OCI-LY3 (cell line): ENCODE data around the gene PATJ.

Experiments used
- H2AFZ ChIP-seq: fragments of 200-600, 300-600 bp; shearing (Covaris generic); 2 replicates; pipeline ENCODE4 v1.6.0; 2014; ENCODE audit warnings: antibody characterized with exemption, low read depth, low read length
- H3K27ac ChIP-seq: fragments of 200-600, 300-600 bp; sonication (generic); 2 replicates; pipeline ENCODE4 v1.5.1; 2014; ENCODE audit warnings: mild to moderate bottlenecking, low read length, moderate library complexity, mixed read lengths
- H3K27me3 ChIP-seq: fragments of 200-600, 300-600 bp; sonication (generic); 2 replicates; pipeline ENCODE4 v1.6.1; 2014; ENCODE audit warnings: low read depth, low read length, mixed read lengths
- H3K36me3 ChIP-seq: fragments of 200-600, 300-600 bp; sonication (generic); replicated peaks from 2 replicates; pipeline ENCODE3; 2014; ENCODE audit warnings: low read depth, low read length, mixed read lengths
- H3K4me1 ChIP-seq: fragments of 300-600, 200-600 bp; sonication (generic); 2 replicates; pipeline ENCODE4 v1.6.1; 2014; ENCODE audit warnings: low read length, mixed read lengths
- H3K4me2 ChIP-seq: fragments of 200-600, 300-600 bp; sonication (generic); 2 replicates; pipeline ENCODE4 v1.6.1; 2014; ENCODE audit warnings: low read length, mixed read lengths
- H3K4me3 ChIP-seq: fragments of 300-600, 200-600 bp; sonication (generic); 2 replicates; pipeline ENCODE4 v1.5.1; 2014; ENCODE audit warnings: antibody characterized with exemption, mild to moderate bottlenecking, low read length, moderate library complexity
- H3K79me2 ChIP-seq: fragments of 300-600, 200-600 bp; shearing (Covaris generic); 2 replicates; pipeline ENCODE4 v1.6.1; 2014; ENCODE audit warnings: mild to moderate bottlenecking, low read length, mixed read lengths
- H3K9ac ChIP-seq: fragments of 300-600, 200-600 bp; shearing (Covaris generic); 2 replicates; pipeline ENCODE4 v1.6.0; 2014; ENCODE audit warnings: mild to moderate bottlenecking, low read length, moderate library complexity
- H3K9me3 ChIP-seq: fragments of 200-600, 300-600 bp; shearing (Covaris generic); 2 replicates; pipeline ENCODE4 v1.6.1; 2014; ENCODE audit warnings: low read length, mixed read lengths; ENCODE audit not compliant: insufficient read depth
- H4K20me1 ChIP-seq: fragments of 200-600, 300-600 bp; sonication (generic); 2 replicates; pipeline ENCODE4 v1.6.1; 2016; ENCODE audit warnings: low read length, mixed read lengths; ENCODE audit not compliant: insufficient read depth
- CTCF ChIP-seq: fragments of 200-600, 300-600 bp; sonication (generic); IDR thresholded peaks from 2 replicates; pipeline ENCODE4 v1.5.1; 2014; ENCODE audit warnings: antibody characterized with exemption, low read length, low read depth
- EZH2phosphoT487 ChIP-seq: fragments of 200-600 bp; shearing (Covaris generic); IDR thresholded peaks from 2 replicates; pipeline ENCODE4 v1.6.1; 2018; ENCODE audit warnings: antibody characterized with exemption, mixed run types, low read depth

Gene PATJ

GRCh38 chr1:61757950-61758349 is 15.7 kb downstream of the PATJ start:
- TF ChIP-seq CTCF (no peak), EZH2phosphoT487 (no peak)
- Histone ChIP-seq H3K79me2 (no peaks in the 10 kb centered on the region), H3K9ac (no peak overlapping the region), H3K4me2 (no peak overlapping the region), H3K9me3 (no peaks in the 10 kb centered on the region), H4K20me1 (no peaks in the 10 kb centered on the region), H3K27me3 (no peaks in the 10 kb centered on the region), H3K36me3 (no peaks in the 10 kb centered on the region), H3K4me1 (peaks cover 15% of the 10 kb centered on the region), H3K4me3 (no peak overlapping the region), H3K27ac (no peak overlapping the region), H2AFZ (no peak overlapping the region)

GRCh38 chr1:61770131-61770530 is 27.9 kb downstream of the PATJ start:
- TF ChIP-seq EZH2phosphoT487: no peak
- TF ChIP-seq CTCF: no peak
- Histone ChIP-seq H3K4me1 (no peaks in the 10 kb centered on the region), H2AFZ (no peak overlapping the region), H4K20me1 (no peaks in the 10 kb centered on the region), H3K4me3 (no peak overlapping the region), H3K27ac (no peak overlapping the region), H3K4me2 (no peak overlapping the region), H3K9me3 (no peaks in the 10 kb centered on the region), H3K27me3 (no peaks in the 10 kb centered on the region), H3K9ac (no peak overlapping the region), H3K36me3 (no peaks in the 10 kb centered on the region), H3K79me2 (no peaks in the 10 kb centered on the region)

GRCh38 chr1:61776091-61776490 is 33.8 kb downstream of the PATJ start:
- H3K36me3 ChIP-seq: no peaks in the 10 kb centered on the region
- no peak overlapping the region for H3K9ac ChIP-seq
- H3K4me2 ChIP-seq: no peak overlapping the region
- no peak overlapping the region for H2AFZ ChIP-seq
- H3K4me3 ChIP-seq: no peak overlapping the region
- H3K4me1 ChIP-seq: no peaks in the 10 kb centered on the region
- no peaks in the 10 kb centered on the region for H3K27me3 ChIP-seq
- no peak overlapping the region for H3K27ac ChIP-seq
- TF ChIP-seq CTCF (no peak), EZH2phosphoT487 (no peak)
- no peaks in the 10 kb centered on the region for H4K20me1 ChIP-seq
- H3K79me2 ChIP-seq: no peaks in the 10 kb centered on the region
- H3K9me3 ChIP-seq: no peaks in the 10 kb centered on the region

- no peak overlapping the region for H3K4me2 ChIP-seq
- H3K27me3 ChIP-seq: no peaks in the 10 kb centered on the region
- no peaks in the 10 kb centered on the region for H3K4me1 ChIP-seq
- H3K4me3 ChIP-seq: no peak overlapping the region
- H3K27ac ChIP-seq: no peak overlapping the region
- no peaks in the 10 kb centered on the region for H4K20me1 ChIP-seq
- H2AFZ ChIP-seq: no peak overlapping the region
- no peaks in the 10 kb centered on the region for H3K79me2 ChIP-seq
- no peaks in the 10 kb centered on the region for H3K9me3 ChIP-seq
- TF ChIP-seq EZH2phosphoT487 (no peak), CTCF (no peak)
- H3K9ac ChIP-seq: no peak overlapping the region
- no peaks in the 10 kb centered on the region for H3K36me3 ChIP-seq
Observed at GRCh38 chr1:61779231-61779630, 37.0 kb downstream of the PATJ start.
